Measurements from ENCODE around the gene AGAP1.

AGAP1 gene

GRCh38 chr2:235508371-235509160 lies 14.7 kb downstream of the AGAP1 start:
- Histone ChIP-seq H3K4me3 (ENCODE audit: low read depth, low read length) (no peak overlapping the region), H3K27ac (ENCODE audit: low read depth, low read length) (no peak overlapping the region), H3K9ac (ENCODE audit: low read length) (no peak overlapping the region), H3K36me3 (ENCODE audit: control insufficient read depth, insufficient read depth, low read length) (no peaks in the 10 kb centered on the region), H3K9me3 (ENCODE audit: control insufficient read depth, insufficient read depth, low read depth, low read length) (no peaks in the 10 kb centered on the region), H3K4me1 (ENCODE audit: control insufficient read depth, insufficient read depth, low read length) (peaks cover 36% of the 10 kb centered on the region), H3K27me3 (ENCODE audit: control insufficient read depth, insufficient read depth, low read length) (no peaks in the 10 kb centered on the region)

DNA sequence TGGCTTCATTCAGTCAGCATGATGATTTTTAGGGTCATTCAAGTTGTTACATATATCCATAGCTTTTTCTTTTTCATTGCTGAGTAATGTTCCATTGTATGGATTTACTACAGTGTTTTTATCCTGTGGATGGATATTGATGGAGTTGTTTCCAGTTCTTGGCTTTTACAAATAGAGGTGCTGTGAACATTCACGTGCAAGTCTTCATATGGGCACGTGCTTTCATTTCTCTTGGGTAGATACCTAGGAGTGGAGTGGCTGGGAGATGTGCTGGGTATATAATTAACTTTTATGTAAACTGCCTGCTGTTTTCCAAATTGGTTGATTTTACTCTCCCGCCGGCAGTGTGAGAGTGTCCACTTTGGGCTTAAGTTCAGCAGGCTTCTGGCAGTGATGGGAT lies 16.5 kb downstream of the AGAP1 start:
- H3K27ac ChIP-seq (ENCODE audit: low read depth, low read length): no peak overlapping the region
- no peak overlapping the region for H3K4me3 ChIP-seq (ENCODE audit: low read depth, low read length)
- H3K9me3 ChIP-seq (ENCODE audit: control insufficient read depth, insufficient read depth, low read depth, low read length): peaks cover 3% of the 10 kb centered on the region; the same call in 1 of the 2 replicates
- H3K9ac ChIP-seq (ENCODE audit: low read length): no peak overlapping the region
- no peaks in the 10 kb centered on the region for H3K36me3 ChIP-seq (ENCODE audit: control insufficient read depth, insufficient read depth, low read length)
- peaks cover 27% of the 10 kb centered on the region for H3K4me1 ChIP-seq (ENCODE audit: control insufficient read depth, insufficient read depth, low read length)
- no peaks in the 10 kb centered on the region for H3K27me3 ChIP-seq (ENCODE audit: control insufficient read depth, insufficient read depth, low read length)

DNA sequence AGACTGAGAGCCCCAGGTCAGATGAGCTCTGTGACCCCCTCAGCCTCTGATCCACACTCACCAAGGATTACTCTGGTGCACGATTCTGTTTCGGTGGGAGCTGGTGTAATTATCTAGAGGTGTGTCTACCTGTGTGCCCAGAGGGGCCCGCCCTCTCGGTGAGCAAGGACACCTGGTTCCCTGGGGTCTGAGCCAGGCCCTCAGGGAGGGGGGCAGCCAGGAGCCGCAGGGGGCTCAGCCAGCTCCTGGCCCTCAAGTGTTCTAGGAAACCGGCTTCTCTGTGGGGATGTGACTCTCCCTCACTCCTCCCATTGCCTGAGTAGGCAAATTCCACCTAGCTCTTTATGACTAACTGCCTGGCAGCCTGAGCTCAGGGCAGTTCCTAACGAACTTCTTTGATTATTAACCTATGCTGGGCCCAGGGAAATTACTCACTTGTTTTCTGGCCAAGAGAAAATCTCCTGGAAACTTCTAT lies 17.4 kb downstream of the AGAP1 start:
- no peaks in the 10 kb centered on the region for H3K36me3 ChIP-seq (ENCODE audit: control insufficient read depth, insufficient read depth, low read length)
- no peak overlapping the region for H3K4me3 ChIP-seq (ENCODE audit: low read depth, low read length)
- no peaks in the 10 kb centered on the region for H3K27me3 ChIP-seq (ENCODE audit: control insufficient read depth, insufficient read depth, low read length)
- peaks cover 11% of the 10 kb centered on the region for H3K9me3 ChIP-seq (ENCODE audit: control insufficient read depth, insufficient read depth, low read depth, low read length)
- H3K4me1 ChIP-seq (ENCODE audit: control insufficient read depth, insufficient read depth, low read length): peaks cover 23% of the 10 kb centered on the region
- H3K27ac ChIP-seq (ENCODE audit: low read depth, low read length): no peak overlapping the region
- H3K9ac ChIP-seq (ENCODE audit: low read length): no peak overlapping the region

DNA sequence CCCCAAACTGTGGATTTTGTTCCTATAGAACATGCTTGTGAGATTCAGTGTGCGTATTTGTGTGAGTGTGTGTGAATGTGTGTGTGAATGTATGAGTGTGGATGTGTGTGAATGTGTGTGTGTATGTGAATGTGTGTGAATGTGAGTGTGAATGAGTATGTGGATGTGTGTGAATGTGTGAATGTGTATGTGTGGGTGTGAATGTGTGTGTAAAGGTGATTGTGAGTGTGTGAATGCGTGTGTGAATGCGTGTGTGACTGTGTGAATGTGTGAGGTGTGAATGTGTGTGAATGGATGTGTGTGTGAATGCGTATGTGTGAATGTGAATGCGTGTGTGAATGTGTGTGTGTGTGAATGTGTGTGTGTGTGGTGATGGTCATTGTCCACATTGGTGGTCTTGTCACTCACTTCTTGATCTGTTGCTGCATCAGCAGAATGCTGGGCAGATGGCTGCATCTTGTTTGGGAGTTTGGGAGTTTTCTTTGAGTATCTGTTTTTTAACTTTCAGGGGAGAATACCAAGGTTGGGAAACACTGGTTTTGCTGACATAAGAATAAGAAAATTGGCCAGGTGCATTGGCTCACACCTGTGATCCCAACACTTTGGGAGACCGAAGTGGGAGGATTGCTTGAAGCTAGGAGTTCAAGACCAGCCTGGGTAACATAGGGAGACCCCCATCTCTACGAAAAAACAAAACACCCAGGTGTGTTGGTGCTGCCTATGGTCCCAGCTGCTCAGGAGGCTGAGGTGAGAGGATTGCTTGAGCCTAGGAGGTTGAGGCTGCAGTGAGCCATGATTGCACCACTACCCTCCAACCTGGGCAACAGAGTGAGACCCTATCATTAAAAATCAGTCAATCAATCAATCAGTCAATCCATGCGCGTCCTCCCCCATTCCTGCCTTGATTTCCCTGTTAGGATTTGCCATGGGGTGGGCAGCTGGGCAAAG lies 18.2 kb downstream of the AGAP1 start:
- Histone ChIP-seq H3K36me3 (ENCODE audit: control insufficient read depth, insufficient read depth, low read length) (no peaks in the 10 kb centered on the region), H3K4me3 (ENCODE audit: low read depth, low read length) (no peak overlapping the region), H3K9me3 (ENCODE audit: control insufficient read depth, insufficient read depth, low read depth, low read length) (peaks cover 15% of the 10 kb centered on the region), H3K27ac (ENCODE audit: low read depth, low read length) (no peak overlapping the region), H3K27me3 (ENCODE audit: control insufficient read depth, insufficient read depth, low read length) (no peaks in the 10 kb centered on the region), H3K4me1 (ENCODE audit: control insufficient read depth, insufficient read depth, low read length) (peaks cover 19% of the 10 kb centered on the region), H3K9ac (ENCODE audit: low read length) (no peak overlapping the region)

GRCh38 chr2:235512699-235513053 lies 18.8 kb downstream of the AGAP1 start:
- no peak overlapping the region for H3K27ac ChIP-seq (ENCODE audit: low read depth, low read length)
- no peaks in the 10 kb centered on the region for H3K36me3 ChIP-seq (ENCODE audit: control insufficient read depth, insufficient read depth, low read length)
- no peak overlapping the region for H3K4me3 ChIP-seq (ENCODE audit: low read depth, low read length)
- no peak overlapping the region for H3K9ac ChIP-seq (ENCODE audit: low read length)
- peaks cover 18% of the 10 kb centered on the region for H3K4me1 ChIP-seq (ENCODE audit: control insufficient read depth, insufficient read depth, low read length)
- no peaks in the 10 kb centered on the region for H3K27me3 ChIP-seq (ENCODE audit: control insufficient read depth, insufficient read depth, low read length)
- peaks cover 16% of the 10 kb centered on the region for H3K9me3 ChIP-seq (ENCODE audit: control insufficient read depth, insufficient read depth, low read depth, low read length)

- Histone ChIP-seq H3K27ac (ENCODE audit: low read depth, low read length) (no peak overlapping the region), H3K9ac (ENCODE audit: low read length) (no peak overlapping the region), H3K27me3 (ENCODE audit: control insufficient read depth, insufficient read depth, low read length) (no peaks in the 10 kb centered on the region), H3K36me3 (ENCODE audit: control insufficient read depth, insufficient read depth, low read length) (no peaks in the 10 kb centered on the region), H3K9me3 (ENCODE audit: control insufficient read depth, insufficient read depth, low read depth, low read length) (peaks cover 16% of the 10 kb centered on the region), H3K4me1 (ENCODE audit: control insufficient read depth, insufficient read depth, low read length) (peaks cover 24% of the 10 kb centered on the region), H3K4me3 (ENCODE audit: low read depth, low read length) (no peak overlapping the region)
Measured at GRCh38 chr2:235513984-235514626, 20.3 kb downstream of the AGAP1 start.

- no peaks in the 10 kb centered on the region for H3K36me3 ChIP-seq (ENCODE audit: control insufficient read depth, insufficient read depth, low read length)
- peaks cover 16% of the 10 kb centered on the region for H3K9me3 ChIP-seq (ENCODE audit: control insufficient read depth, insufficient read depth, low read depth, low read length)
- H3K27ac ChIP-seq (ENCODE audit: low read depth, low read length): no peak overlapping the region
- H3K27me3 ChIP-seq (ENCODE audit: control insufficient read depth, insufficient read depth, low read length): no peaks in the 10 kb centered on the region
- peaks cover 24% of the 10 kb centered on the region for H3K4me1 ChIP-seq (ENCODE audit: control insufficient read depth, insufficient read depth, low read length)
- H3K9ac ChIP-seq (ENCODE audit: low read length): no peak overlapping the region
- no peak overlapping the region for H3K4me3 ChIP-seq (ENCODE audit: low read depth, low read length)
Measured at GRCh38 chr2:235514627-235515363, 21.0 kb downstream of the AGAP1 start.

DNA sequence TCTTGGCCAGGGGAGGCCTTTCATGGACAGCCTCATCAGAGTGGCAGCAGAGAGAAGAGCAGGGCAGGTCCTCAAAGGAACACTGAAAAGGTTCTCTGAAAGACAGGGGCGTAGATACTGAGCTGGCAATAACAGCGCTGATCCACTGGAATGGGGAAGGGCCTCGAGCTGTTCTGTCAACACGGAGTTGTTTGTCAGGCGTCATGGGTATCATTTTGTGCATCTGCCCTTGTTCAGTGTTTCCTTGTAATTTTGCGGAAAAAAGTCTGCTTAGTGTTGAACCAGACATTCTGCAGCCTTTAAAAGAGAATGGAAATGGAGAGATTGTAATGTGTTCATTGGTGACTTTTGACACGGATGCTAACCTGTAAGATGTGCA lies 21.5 kb downstream of the AGAP1 start:
- no peak overlapping the region for H3K4me3 ChIP-seq (ENCODE audit: low read depth, low read length)
- H3K36me3 ChIP-seq (ENCODE audit: control insufficient read depth, insufficient read depth, low read length): no peaks in the 10 kb centered on the region
- H3K27me3 ChIP-seq (ENCODE audit: control insufficient read depth, insufficient read depth, low read length): no peaks in the 10 kb centered on the region
- peaks cover 16% of the 10 kb centered on the region for H3K9me3 ChIP-seq (ENCODE audit: control insufficient read depth, insufficient read depth, low read depth, low read length)
- H3K9ac ChIP-seq (ENCODE audit: low read length): no peak overlapping the region
- peaks cover 24% of the 10 kb centered on the region for H3K4me1 ChIP-seq (ENCODE audit: control insufficient read depth, insufficient read depth, low read length)
- H3K27ac ChIP-seq (ENCODE audit: low read depth, low read length): no peak overlapping the region

DNA sequence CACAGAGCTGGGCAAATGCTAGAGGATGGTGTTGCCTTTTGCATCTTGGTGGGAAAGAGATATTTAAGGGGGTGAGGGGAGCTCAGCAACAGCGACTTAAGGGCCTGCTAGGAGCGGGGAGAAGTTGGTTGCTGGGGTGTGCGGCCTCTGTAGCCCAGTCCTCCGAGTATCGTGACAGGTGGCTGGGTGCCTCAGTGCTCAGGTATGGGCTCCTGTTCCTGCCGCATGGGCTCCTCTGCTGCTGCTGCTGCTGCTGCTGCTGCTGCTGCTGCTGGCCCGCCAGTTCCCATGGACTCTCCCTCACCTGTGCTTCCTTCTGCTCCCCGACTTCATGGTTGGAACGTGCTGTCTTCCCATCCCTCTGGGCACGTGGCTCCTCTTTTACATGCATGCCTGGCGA lies 22.0 kb downstream of the AGAP1 start:
- H3K36me3 ChIP-seq (ENCODE audit: control insufficient read depth, insufficient read depth, low read length): no peaks in the 10 kb centered on the region
- H3K4me3 ChIP-seq (ENCODE audit: low read depth, low read length): no peak overlapping the region
- peaks cover 16% of the 10 kb centered on the region for H3K9me3 ChIP-seq (ENCODE audit: control insufficient read depth, insufficient read depth, low read depth, low read length)
- no peaks in the 10 kb centered on the region for H3K27me3 ChIP-seq (ENCODE audit: control insufficient read depth, insufficient read depth, low read length)
- H3K4me1 ChIP-seq (ENCODE audit: control insufficient read depth, insufficient read depth, low read length): peaks cover 24% of the 10 kb centered on the region
- H3K27ac ChIP-seq (ENCODE audit: low read depth, low read length): no peak overlapping the region
- no peak overlapping the region for H3K9ac ChIP-seq (ENCODE audit: low read length)

DNA sequence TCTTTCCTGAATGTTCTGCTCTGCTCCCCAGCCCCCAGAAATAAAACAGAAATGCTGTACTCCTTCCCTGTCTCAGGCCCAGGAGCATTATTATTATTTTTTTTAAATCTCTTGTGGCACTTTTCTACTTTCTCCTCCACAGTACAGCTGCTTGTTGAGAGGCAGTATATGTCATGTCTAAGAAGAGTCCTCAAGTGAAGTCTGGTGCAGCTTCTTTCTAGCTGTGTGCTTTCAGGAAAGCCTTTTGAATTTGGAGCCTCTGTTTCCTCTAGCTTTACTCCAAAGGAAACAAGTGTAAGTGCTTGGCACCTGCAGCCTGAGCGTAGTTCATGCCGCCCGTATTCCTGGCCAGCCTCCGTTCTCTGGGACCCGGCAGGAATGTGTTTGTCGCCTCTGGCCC lies 22.4 kb downstream of the AGAP1 start:
- H3K36me3 ChIP-seq (ENCODE audit: control insufficient read depth, insufficient read depth, low read length): no peaks in the 10 kb centered on the region
- peaks cover 21% of the 10 kb centered on the region for H3K4me1 ChIP-seq (ENCODE audit: control insufficient read depth, insufficient read depth, low read length)
- H3K27me3 ChIP-seq (ENCODE audit: control insufficient read depth, insufficient read depth, low read length): no peaks in the 10 kb centered on the region
- peaks cover 16% of the 10 kb centered on the region for H3K9me3 ChIP-seq (ENCODE audit: control insufficient read depth, insufficient read depth, low read depth, low read length)
- H3K9ac ChIP-seq (ENCODE audit: low read length): no peak overlapping the region
- no peak overlapping the region for H3K4me3 ChIP-seq (ENCODE audit: low read depth, low read length)
- H3K27ac ChIP-seq (ENCODE audit: low read depth, low read length): no peak overlapping the region

All from HUES6 (cell line).